HG03520 (cell line): ENCODE data around the gene GALNT12.

Experiments used
- ATAC-seq: cut with Tn5 transposase; IDR thresholded peaks from one replicate; pipeline ENCODE4 v1.9.1; 2021; ENCODE audit warnings: mild to moderate bottlenecking, moderate library complexity; ENCODE audit not compliant: unreplicated experiment

GALNT12 gene

DNA sequence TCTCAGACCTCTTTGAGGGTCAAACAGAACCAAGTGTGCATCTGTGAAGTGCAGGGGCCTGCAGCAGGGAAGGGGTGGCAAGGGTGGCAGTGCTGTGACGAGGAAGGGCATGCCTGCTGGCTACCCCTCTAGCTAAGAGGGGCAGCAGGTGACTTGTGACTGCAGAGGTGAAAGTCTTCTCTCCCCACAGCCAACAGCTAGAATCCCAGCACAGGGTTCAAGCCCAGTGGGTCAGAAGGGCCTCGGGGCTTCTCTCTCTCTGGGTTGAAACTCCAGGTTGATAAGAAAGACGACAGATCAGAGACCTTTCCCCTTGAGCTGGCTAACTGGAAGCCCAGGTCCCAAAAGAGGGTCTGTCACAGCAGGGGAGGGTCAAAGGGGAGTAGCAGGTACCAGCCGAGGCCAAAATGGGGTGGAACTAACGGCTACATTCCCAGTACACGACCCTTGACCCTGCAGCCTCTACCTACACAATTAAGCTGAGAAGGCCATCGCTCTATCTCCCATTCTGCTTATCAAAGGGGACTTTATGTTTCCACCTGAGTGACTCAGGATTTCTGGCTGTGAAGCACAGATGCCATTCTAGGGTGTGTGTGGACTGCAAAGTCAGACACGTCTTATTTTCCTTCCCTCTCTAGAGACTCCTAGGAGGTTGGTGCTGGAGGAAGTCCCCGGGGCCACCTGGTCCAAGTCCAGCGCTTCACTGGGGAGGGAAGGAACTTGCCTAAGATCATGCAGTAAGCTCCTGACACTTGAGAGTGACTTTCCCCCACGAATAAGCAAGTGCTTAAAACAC lies 25.7 kb upstream of the GALNT12 start:
- ATAC-seq: no peak

GRCh38 chr9:98783518-98784226 lies 23.8 kb upstream of the GALNT12 start:
- ATAC-seq: no peak

GRCh38 chr9:98784831-98785806 lies 22.4 kb upstream of the GALNT12 start:
- ATAC-seq: no peak

DNA sequence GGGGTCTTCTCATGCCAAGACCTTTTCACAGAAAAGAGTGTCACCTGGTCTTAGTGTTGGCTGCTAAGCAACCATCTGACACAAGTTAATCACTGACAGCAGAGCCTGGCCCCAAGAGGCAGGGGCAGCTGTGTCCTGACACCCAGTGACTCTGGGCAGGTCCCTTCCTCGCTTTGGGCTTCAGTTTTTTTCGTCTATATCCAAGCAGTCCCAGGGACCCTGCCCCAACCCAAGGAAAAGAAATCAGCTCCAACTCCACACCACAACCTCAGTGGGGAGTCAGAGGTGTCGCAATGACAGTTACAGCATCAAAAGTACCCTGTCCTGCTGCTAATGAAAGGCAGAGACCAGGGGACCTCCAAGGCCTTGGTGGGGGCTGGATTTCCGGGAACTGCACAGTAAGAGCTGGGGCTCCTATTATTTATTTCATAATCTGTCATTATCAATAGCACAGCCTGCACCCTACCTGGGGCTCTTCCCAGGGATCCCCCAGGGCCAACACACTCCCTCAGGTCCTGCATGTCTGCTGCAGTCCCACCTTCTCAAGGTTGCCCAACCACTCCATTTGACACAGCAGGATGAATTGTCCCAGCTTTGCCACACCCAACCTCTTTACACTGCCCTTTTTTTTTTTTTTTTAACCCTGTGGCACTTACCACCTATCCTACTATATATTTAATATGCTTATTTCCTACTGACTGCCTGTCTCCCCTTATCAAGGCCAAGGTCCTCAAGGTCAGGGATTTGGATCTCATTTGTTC lies 20.5 kb upstream of the GALNT12 start:
- no peak for ATAC-seq

GRCh38 chr9:98787766-98788335 lies 19.6 kb upstream of the GALNT12 start:
- no peak for ATAC-seq

DNA sequence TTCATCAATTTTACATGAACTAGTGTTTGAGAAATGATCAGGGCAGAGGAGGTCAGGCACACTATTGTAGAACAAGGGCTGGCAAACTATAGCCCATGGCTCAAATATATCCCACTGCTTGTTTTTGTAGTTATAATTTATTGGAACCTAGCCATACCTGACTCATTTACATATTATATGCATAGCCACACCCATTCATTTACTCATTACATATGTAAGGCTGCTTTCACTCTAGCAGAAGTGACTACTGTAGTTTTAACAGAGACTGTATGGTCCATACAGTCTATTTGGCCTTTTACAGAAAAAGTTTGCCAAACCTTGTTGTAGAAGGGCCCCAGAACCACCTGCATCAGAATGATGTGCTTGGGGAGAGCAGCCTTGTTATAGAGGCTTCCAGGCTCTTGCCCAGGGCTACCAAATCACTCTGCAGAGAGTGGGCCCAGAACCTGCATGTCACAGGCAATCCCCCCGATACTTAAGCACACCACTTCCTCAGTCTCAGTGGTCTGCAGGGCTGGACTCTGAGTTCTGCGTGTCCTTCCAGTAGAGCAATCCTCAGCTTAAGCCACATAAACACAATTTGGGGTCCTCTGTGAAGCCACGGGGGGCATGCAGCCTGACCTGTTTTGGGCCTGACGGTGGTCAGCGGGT lies 17.9 kb upstream of the GALNT12 start:
- no peak for ATAC-seq

- no peak for ATAC-seq
These were observed 17.2 kb upstream of the GALNT12 start for GRCh38 chr9:98790134-98790841.

DNA sequence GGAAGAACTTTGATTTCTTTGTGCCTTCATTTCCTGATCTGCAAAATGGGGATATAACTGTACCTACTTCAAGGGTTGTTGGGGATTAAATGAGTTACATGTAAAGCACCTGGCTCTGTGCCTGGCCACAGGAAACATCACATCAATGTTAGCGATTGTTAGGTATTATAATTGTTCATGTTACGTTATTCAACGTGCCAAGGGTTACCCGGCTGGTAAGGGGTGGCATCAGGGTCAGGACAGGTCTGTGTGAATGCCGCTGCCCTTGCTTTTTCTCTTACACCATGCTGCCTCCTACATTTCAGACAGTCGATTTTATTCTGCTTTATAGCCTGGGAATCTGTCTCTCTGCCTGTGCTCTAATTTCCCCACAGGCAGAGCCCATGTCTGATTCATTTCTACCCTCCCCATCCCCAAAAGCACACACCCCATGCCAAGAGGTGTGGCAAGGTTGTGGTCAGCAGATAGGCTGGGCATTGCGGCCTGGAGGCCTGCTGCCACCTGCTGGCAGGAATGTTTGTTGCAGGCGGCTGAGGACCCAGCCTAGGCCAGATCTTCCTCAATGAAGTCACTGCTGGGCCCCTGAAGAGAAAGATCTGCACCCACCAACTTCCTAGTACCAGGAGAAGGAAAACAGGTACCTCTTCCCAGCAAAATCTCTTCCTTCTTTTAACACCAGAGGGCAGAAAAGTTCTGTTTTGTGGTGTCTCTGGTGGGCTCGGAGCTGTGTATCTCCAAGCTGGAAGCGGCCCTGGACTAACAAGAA lies 16.4 kb upstream of the GALNT12 start:
- ATAC-seq: no peak

DNA sequence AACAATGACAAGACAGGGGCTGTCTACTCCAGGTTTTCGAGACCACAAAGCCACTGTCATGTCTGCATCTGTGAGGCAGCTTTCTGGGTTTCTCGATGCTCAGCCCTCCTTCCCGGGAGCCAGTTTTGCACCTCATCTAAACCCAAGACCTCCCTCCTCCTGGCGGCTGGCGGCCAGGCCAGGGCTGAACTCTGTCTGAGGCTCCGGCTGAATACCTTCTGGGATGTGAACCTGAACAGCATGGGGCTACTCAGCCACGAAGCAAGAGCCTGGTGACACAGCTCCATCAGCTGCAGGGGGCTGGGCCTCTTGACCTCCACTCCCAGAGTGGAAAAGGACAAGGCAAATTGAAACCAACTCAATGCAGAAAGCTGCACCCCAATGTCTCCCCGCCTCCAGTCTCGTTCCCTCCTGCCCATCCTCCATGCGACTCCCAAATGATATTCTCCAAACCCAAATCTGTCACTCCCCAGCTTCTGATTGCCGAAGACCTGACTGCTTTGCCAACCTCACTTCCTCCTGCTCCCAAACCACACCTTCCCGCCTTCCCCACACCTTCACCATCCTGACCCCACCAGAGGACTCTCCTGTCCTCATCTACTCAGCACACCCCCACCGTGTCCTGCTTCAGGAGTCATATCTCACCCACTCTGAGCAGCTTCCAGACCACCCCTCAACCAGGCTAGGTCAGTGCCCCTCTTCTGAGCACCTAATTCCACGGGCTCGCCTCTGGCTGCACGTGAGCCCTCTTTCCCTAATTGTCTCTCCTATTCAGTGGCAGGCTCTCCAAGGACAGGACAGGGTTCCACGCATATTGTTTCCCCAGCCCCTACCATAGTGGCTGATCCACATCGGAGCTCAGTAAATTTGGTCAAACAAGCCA lies 15.6 kb upstream of the GALNT12 start:
- no peak for ATAC-seq

- ATAC-seq: no peak
These were observed 14.4 kb upstream of the GALNT12 start for GRCh38 chr9:98793031-98793430.

DNA sequence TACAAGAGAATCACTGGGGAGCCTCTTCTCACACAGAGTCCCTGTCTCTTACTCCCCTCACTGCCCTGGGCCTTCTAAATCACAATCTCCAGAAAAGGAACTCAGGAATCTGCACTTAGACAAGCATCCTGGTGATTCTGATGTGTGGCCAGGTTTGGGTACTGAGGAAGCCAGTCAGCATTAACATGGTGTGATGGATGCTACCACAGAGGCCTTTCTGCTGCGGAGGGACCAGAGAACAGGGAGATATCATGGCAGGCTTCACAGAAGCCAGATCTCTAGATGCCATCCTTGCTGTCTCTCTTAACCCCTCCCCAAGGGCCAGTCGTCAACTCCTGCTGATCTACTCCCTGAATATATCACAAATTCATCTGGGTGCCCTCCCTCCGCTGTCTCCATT lies 12.7 kb upstream of the GALNT12 start:
- ATAC-seq: no peak

GRCh38 chr9:98795295-98795955 lies 12.0 kb upstream of the GALNT12 start:
- ATAC-seq: no peak

- peak; percentile 26 for ATAC-seq
These were observed 11.5 kb upstream of the GALNT12 start for GRCh38 chr9:98795970-98796363.

DNA sequence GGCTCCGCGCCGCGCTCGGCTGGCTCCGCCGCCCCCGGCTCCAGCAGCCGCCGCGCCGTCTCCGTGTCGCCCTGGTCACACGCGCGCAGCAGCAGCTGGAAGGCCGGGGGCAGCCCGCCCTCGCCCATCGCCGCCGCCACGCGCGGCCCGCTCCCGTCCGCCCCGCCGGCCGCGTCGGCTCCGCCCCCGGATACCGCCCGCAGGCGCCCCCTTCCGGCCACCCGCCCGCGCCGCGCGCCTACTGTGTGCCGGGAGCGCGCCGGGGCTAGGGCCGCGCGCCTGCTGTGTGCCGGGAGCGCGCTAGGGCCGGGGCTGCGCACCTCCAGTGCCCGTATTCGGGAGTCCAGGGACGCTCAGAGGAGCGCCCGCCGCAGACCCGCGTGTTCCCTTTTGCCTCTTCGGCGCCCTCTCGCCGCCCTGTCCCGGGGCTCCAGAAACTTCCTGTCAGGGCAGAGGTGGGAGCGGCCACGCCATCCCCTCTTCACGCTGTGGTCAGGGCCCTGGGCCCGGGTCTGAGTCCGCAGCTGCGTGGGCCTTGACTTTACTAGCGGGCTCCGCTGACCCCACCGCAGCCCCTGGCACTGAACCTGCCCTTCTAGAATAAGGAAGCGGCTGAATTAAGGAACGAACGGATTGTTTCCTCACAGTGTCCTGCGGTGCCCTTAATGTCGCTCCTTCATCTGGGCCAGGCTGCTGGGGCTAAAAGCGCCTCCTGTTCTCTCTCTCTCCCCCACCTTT lies 10.9 kb upstream of the GALNT12 start, which contains the start of gene ANKS6:
Gene ANKS6 (minus strand): TSS at position 192 of the 738 bp plus-strand sequence. CDS start 64 bp downstream, at position 128.
- peak; percentile 86 for ATAC-seq

- no peak for ATAC-seq
These were observed 10.0 kb upstream of the GALNT12 start for GRCh38 chr9:98797491-98797890.

GRCh38 chr9:98798254-98798653 lies 9.2 kb upstream of the GALNT12 start:
- ATAC-seq: no peak
